ENCODE results near the gene TFF1.

The TFF1 gene

DNA sequence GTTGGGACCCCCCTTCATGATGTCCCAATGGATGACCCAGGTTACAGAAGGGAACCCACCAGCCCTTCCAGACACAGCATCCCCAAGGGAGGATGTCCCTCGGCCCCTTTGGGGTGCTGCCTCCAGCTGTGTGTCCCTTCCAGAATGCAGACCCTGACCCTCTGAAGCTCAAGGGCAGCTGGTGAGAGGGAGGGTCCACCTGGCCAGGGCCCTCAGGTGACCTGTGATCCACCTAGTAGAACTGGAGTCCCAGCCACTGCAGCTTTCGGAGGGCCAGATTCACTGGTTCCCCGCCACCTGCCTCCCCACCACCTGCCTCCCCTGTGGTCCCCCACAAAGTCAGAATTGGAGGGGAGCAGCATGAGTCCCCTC is 9.6 kb upstream of the TFF1 start:
- Histone ChIP-seq H3K4me3 (ENCODE audit: low read depth, low read length) (no peak overlapping the region), H3K36me3 (no peaks in the 10 kb centered on the region), H3K27me3 (ENCODE audit: insufficient read depth, low read depth, severe bottlenecking) (no peaks in the 10 kb centered on the region), H3K9me3 (ENCODE audit: severe bottlenecking) (no peaks in the 10 kb centered on the region), H3K27ac (no peak overlapping the region)
- no peak for DNase-seq
- no peak for TF ChIP-seq CTCF (IDR thresholded peaks at IDR 0.05; ENCODE audit: low read depth, low read length)

- Histone ChIP-seq H3K27me3 (ENCODE audit: insufficient read depth, low read depth, severe bottlenecking) (no peaks in the 10 kb centered on the region), H3K9me3 (ENCODE audit: severe bottlenecking) (no peaks in the 10 kb centered on the region), H3K36me3 (no peaks in the 10 kb centered on the region), H3K27ac (no peak overlapping the region), H3K4me3 (ENCODE audit: low read depth, low read length) (no peak overlapping the region)
- TF ChIP-seq CTCF (IDR thresholded peaks at IDR 0.05; ENCODE audit: low read depth, low read length), result no peak
- no peak for DNase-seq
Measured at GRCh38 chr21:42375506-42375905, 9.2 kb upstream of the TFF1 start.

DNA sequence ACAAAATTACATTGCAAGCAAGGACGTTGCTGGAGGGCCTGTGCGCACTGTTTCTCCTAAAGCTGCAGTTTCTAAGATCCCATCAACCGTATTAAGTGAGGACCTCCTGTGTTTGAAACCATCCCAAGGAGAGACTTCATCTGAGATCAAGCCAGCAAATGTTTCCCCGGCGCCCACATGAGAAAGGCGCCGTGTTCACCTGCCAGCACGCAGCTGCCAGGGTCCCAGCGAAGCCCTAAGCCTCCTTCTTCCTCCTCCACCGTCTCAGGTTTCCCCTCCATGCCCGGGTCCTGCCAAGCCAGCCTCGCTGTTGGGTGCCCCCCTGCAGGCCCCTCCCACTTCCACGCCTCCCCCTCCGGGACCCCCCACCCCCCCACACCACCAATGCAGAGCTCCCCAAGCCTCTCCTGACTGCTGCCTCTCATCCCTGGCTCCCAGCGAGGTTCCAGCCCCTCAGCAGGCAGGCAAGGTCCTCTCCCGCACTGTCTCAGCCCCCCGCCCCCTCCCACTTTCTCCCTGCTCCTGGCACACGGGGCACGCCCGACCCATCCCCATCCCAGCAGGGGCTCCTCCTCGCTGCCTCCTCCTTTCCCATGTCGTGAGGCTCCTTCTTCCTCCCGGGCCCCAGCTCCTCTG is 8.6 kb upstream of the TFF1 start:
- no peak for TF ChIP-seq CTCF (IDR thresholded peaks at IDR 0.05; ENCODE audit: low read depth, low read length)
- no peak for DNase-seq
- no peaks in the 10 kb centered on the region for H3K9me3 ChIP-seq (ENCODE audit: severe bottlenecking)
- no peak overlapping the region for H3K27ac ChIP-seq
- H3K27me3 ChIP-seq (ENCODE audit: insufficient read depth, low read depth, severe bottlenecking), result no peaks in the 10 kb centered on the region
- no peaks in the 10 kb centered on the region for H3K36me3 ChIP-seq
- H3K4me3 ChIP-seq (ENCODE audit: low read depth, low read length), result no peak overlapping the region

DNA sequence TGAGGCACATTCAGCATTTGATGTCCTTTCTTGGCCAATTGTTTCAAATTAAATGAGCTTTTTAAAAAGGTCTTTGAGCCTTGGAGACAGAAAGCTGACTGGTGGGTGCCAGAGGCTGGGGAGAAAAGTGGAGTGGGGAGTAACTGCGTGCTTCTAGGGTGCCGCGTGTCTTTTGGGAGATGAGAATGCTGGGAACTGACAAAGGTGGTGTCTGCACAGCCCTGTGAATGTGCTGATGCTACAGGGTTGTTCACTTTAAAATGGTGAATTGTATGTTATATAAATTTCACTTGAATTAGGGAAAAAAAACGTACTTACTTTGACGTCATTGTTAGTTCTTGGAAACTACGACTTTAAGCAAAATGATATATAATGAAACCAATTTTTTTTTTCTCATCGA is 8.1 kb upstream of the TFF1 start:
- TF ChIP-seq CTCF (IDR thresholded peaks at IDR 0.05; ENCODE audit: low read depth, low read length), result no peak
- DNase-seq, result no peak
- Histone ChIP-seq H3K27me3 (ENCODE audit: insufficient read depth, low read depth, severe bottlenecking) (no peaks in the 10 kb centered on the region), H3K4me3 (ENCODE audit: low read depth, low read length) (no peak overlapping the region), H3K27ac (no peak overlapping the region), H3K36me3 (no peaks in the 10 kb centered on the region), H3K9me3 (ENCODE audit: severe bottlenecking) (no peaks in the 10 kb centered on the region)

- H3K27ac ChIP-seq, result no peak overlapping the region
- no peak overlapping the region for H3K4me3 ChIP-seq (ENCODE audit: low read depth, low read length)
- H3K9me3 ChIP-seq (ENCODE audit: severe bottlenecking), result no peaks in the 10 kb centered on the region
- H3K36me3 ChIP-seq, result no peaks in the 10 kb centered on the region
- no peak for DNase-seq
- no peak for TF ChIP-seq CTCF (IDR thresholded peaks at IDR 0.05; ENCODE audit: low read depth, low read length)
- no peaks in the 10 kb centered on the region for H3K27me3 ChIP-seq (ENCODE audit: insufficient read depth, low read depth, severe bottlenecking)
Measured at GRCh38 chr21:42373908-42374455, 7.6 kb upstream of the TFF1 start.

Measured in WERI-Rb-1 (cell line).